IMR-90 (cell line): ENCODE data around the gene MARCKS. TPM values are rescaled to one million over a fixed set of nuclear protein-coding genes. Genes with fewer than 3 reads are reported as not detected.

ENCODE experiments used
- ATAC-seq: fragments of 200-7000 bp; cut with Tn5 transposase; 2 replicates; pipeline ENCODE4 v1.9.1; 2020; ENCODE audit warnings: low read depth, mild to moderate bottlenecking, moderate library complexity
- BruUV-seq: library from RNA; stranded (reverse); fragments of 400-500 nt; replicated peaks from 2 replicates; lab custom pipeline; 2021; lab: Mats Ljungman, UMichigan
- CTCF ChIA-PET: fragments of 300-600 bp; formaldehyde crosslinking; extraction: SDS; loops from one replicate; lab custom pipeline; 2021; ENCODE audit warnings: antibody characterized with exemption; lab: Yijun Ruan, JAX
- POLR2A ChIA-PET: fragments of 300-600 bp; sonication (Branson Sonifier 250); formaldehyde crosslinking; loops from one replicate; lab custom pipeline; 2022; ENCODE audit warnings: antibody characterized with exemption; ENCODE audit not compliant: unreplicated experiment; lab: Charles Lee
- DNase-seq: peaks from one replicate; pipeline ENCODE4 v3.0.0; 2013
- H2AFZ ChIP-seq: replicated peaks from 2 replicates; pipeline ENCODE3; 2013; ENCODE audit warnings: low read length, mild to moderate bottlenecking; ENCODE audit not compliant: poor library complexity
- H2AK5ac ChIP-seq: 2 replicates; pipeline ENCODE4 v1.6.1; 2013; ENCODE audit warnings: low read depth, low read length, inconsistent platforms
- H2AK9ac ChIP-seq: replicated peaks from 2 replicates; pipeline ENCODE3; 2013; ENCODE audit warnings: mild to moderate bottlenecking, low read depth, low read length, moderate library complexity; ENCODE audit not compliant: poor library complexity
- H2BK120ac ChIP-seq: 2 replicates; pipeline ENCODE4 v1.6.1; 2013; ENCODE audit warnings: low read depth, low read length, inconsistent platforms
- H2BK15ac ChIP-seq: 3 replicates; pipeline ENCODE4 v1.6.1; 2013; ENCODE audit warnings: low read depth, low read length, inconsistent platforms
- H2BK20ac ChIP-seq: 2 replicates; pipeline ENCODE4 v1.6.1; 2013; ENCODE audit warnings: low read depth, mild to moderate bottlenecking, inconsistent platforms, low read length, moderate library complexity
- H2BK5ac ChIP-seq: 2 replicates; pipeline ENCODE4 v1.6.1; 2013; ENCODE audit warnings: mild to moderate bottlenecking, low read depth, low read length, inconsistent platforms; ENCODE audit not compliant: poor library complexity, severe bottlenecking
- H3K14ac ChIP-seq: replicated peaks from 2 replicates; pipeline ENCODE4 v1.6.1; 2013; ENCODE audit warnings: low read depth, low read length, inconsistent platforms
- H3K18ac ChIP-seq: 2 replicates; pipeline ENCODE4 v1.6.1; 2013; ENCODE audit warnings: low read depth, low read length, control low read depth
- H3K23ac ChIP-seq: 2 replicates; pipeline ENCODE4 v1.6.1; 2013; ENCODE audit warnings: low read depth, low read length, inconsistent platforms
- H3K27ac ChIP-seq: 2 replicates; pipeline ENCODE4 v1.5.1; 2013; ENCODE audit warnings: mild to moderate bottlenecking, control low read depth, low read length; ENCODE audit not compliant: insufficient read depth
- H3K27me3 ChIP-seq: 2 replicates; pipeline ENCODE4 v1.6.1; 2013; ENCODE audit warnings: low read length; ENCODE audit not compliant: control insufficient read depth, insufficient read depth
- H3K36me3 ChIP-seq: 2 replicates; pipeline ENCODE4 v1.6.1; 2013; ENCODE audit warnings: low read length, mixed read lengths; ENCODE audit not compliant: control insufficient read depth, insufficient read depth
- H3K4ac ChIP-seq: 2 replicates; pipeline ENCODE4 v1.6.1; 2013; ENCODE audit warnings: low read depth, low read length, inconsistent platforms
- H3K4me1 ChIP-seq: 2 replicates; pipeline ENCODE4 v1.6.1; 2013; ENCODE audit warnings: low read length, mixed read lengths; ENCODE audit not compliant: control insufficient read depth, insufficient read depth
- H3K4me2 ChIP-seq: 2 replicates; pipeline ENCODE4 v1.6.1; 2013; ENCODE audit warnings: low read depth, mild to moderate bottlenecking, control low read depth, low read length, moderate library complexity
- H3K4me3 ChIP-seq: 2 replicates; pipeline ENCODE4 v1.5.1; 2013; ENCODE audit warnings: low read depth, mild to moderate bottlenecking, control low read depth, low read length, moderate library complexity; ENCODE audit not compliant: insufficient read depth
- H3K56ac ChIP-seq: 2 replicates; pipeline ENCODE4 v1.6.1; 2013; ENCODE audit warnings: low read length, inconsistent platforms; ENCODE audit not compliant: insufficient read depth; ENCODE audit errors: extremely low read depth
- H3K79me1 ChIP-seq, 2 experiments: 2 replicates each; pipeline ENCODE4 v1.6.1; 2013; ENCODE audit warnings: low read length in 2 of 2, inconsistent platforms in 1 of 2, low read depth in 1 of 2
- H3K9ac ChIP-seq: 2 replicates; pipeline ENCODE4 v1.6.1; 2013; ENCODE audit warnings: low read depth, low read length, control low read depth
- H3K9me1 ChIP-seq: 2 replicates; pipeline ENCODE4 v1.6.1; 2013; ENCODE audit warnings: low read length, inconsistent platforms; ENCODE audit not compliant: insufficient read depth
- H3K9me3 ChIP-seq: 2 replicates; pipeline ENCODE4 v1.6.1; 2013; ENCODE audit warnings: low read length; ENCODE audit not compliant: control insufficient read depth, insufficient read depth
- H4K20me1 ChIP-seq: 2 replicates; pipeline ENCODE4 v1.6.1; 2013; ENCODE audit warnings: low read length, inconsistent platforms; ENCODE audit not compliant: insufficient read depth
- H4K5ac ChIP-seq: 2 replicates; pipeline ENCODE4 v1.6.1; 2013; ENCODE audit warnings: mild to moderate bottlenecking, low read depth, low read length, control low read depth
- H4K8ac ChIP-seq, 2 experiments: 2 replicates each; pipeline ENCODE4 v1.6.1; 2013; ENCODE audit warnings: low read depth in 2 of 2, low read length in 2 of 2, control low read depth in 1 of 2, inconsistent platforms in 1 of 2
- H4K91ac ChIP-seq: 2 replicates; pipeline ENCODE4 v1.6.1; 2013; ENCODE audit warnings: low read depth, low read length, inconsistent platforms; ENCODE audit not compliant: insufficient read depth
- BHLHE40 ChIP-seq: fragments of 150-350 bp; IDR thresholded peaks from 2 replicates; pipeline ENCODE4 v1.6.1; 2016; ENCODE audit warnings: mild to moderate bottlenecking, low read depth, low read length
- CEBPB ChIP-seq: IDR thresholded peaks from 2 replicates; pipeline ENCODE4 v1.6.1; 2012; ENCODE audit warnings: low read depth, low read length, improper control_type of control experiment
- WGBS, 2 experiments: methylation state at CpG; one replicate each; pipeline versions ENCODE4 v1.1.5 to v1.1.7; 2013; ENCODE audit warnings: missing lambda C conversion rate in 2 of 2; ENCODE audit not compliant: insufficient read length in 1 of 2; ENCODE audit errors: extremely low coverage in 2 of 2; 5-methylcytosine and 5-hydroxymethylcytosine counted together
- dilution Hi-C: fragments of 300-500 bp; cut with HindIII; formaldehyde crosslinking; loops from one replicate; pipeline ENCODE4 v1.14.3; 2018; ENCODE audit warnings: low sequenced_read_pairs; ENCODE audit not compliant: unreplicated experiment
- in situ Hi-C: fragments of 300-500 bp; cut with MboI; formaldehyde crosslinking; loops from 3 replicates; pipeline ENCODE4 v1.14.3; 2019; ENCODE audit warnings: low sequenced_read_pairs, inconsistent platforms, mixed read lengths
- intact Hi-C: fragments of 100-400 bp; cut with micrococcal nuclease; formaldehyde crosslinking; loops from 2 replicates; pipeline ENCODE4 v1.10.0; 2022
- polyA plus RNA-seq, 3 experiments: library from polyadenylated mRNA; depleted of rRNA; stranded (reverse); fragments of >200 nt; gene quantifications; 2 replicates each; pipeline ENCODE4 v1.2.3, GENCODE V29; 2012; ENCODE audit warnings: low replicate concordance in 1 of 3
- total RNA-seq: library from RNA; depleted of rRNA; stranded (reverse); fragments of >200 nt; gene quantifications from 2 replicates; pipeline ENCODE4 v1.2.3, GENCODE V29; 2012

Gene MARCKS
- total and polyA plus RNA-seq, 2 of the 4 experiments (the other 2 are of a cell fraction): 34.5 to 40.7 TPM

GRCh38 chr6:113894712-113895674, 37.8 kb downstream of the MARCKS start:
- intact Hi-C loops: no loop called here
- no peak for TF ChIP-seq BHLHE40
- TF ChIP-seq CEBPB: peak; percentile 19; the same call in 1 of the 2 replicates
- no peak overlapping the region for H3K9ac ChIP-seq
- H3K9me1 ChIP-seq: no peaks in the 10 kb centered on the region
- no TSS peak for BruUV-seq
- no peaks in the 10 kb centered on the region for H3K36me3 ChIP-seq
- no peak overlapping the region for H3K4ac ChIP-seq
- 88% methylated on average over 1 of the region's 6 CpGs; no CpG with 5 or more reads in 1 of the 2 experiments for WGBS, 2 experiments
- no peaks in the 10 kb centered on the region for H4K20me1 ChIP-seq
- H3K79me1 ChIP-seq: no peaks in the 10 kb centered on the region
- no peak overlapping the region; a peak in 1 of 4 replicates for H4K8ac ChIP-seq
- H3K27me3 ChIP-seq: no peaks in the 10 kb centered on the region
- dilution Hi-C loops: no loop called here
- ChIA-PET CTCF (no interaction called here), POLR2A (no interaction called here)
- no peak overlapping the region for H3K4me2 ChIP-seq
- no peak overlapping the region for H3K18ac ChIP-seq
- no peak overlapping the region for H2BK120ac ChIP-seq
- no peak overlapping the region for H2AK5ac ChIP-seq
- H4K91ac ChIP-seq: 0 out of 2 replicates have a peak overlapping the region, but pooled peaks have one; percentile 31
- H4K5ac ChIP-seq: no peak overlapping the region
- H3K27ac ChIP-seq: no peak overlapping the region
- H3K4me1 ChIP-seq: peaks cover 2% of the 10 kb centered on the region; the same call in 1 of the 2 replicates
- DNase-seq: peak; percentile 24
- H3K56ac ChIP-seq: no peak overlapping the region
- no peak overlapping the region for H2AK9ac ChIP-seq
- no peak overlapping the region for H2BK5ac ChIP-seq
- no peak overlapping the region for H2AFZ ChIP-seq
- in situ Hi-C loops: no loop called here
- H2BK15ac ChIP-seq: no peak overlapping the region; the same call in 1 of the 3 replicates
- ATAC-seq: no peak
- H3K9me3 ChIP-seq: 0 out of 2 replicates have a peak, but pooled peaks cover 5% of the 10 kb centered on the region
- no peak overlapping the region for H3K4me3 ChIP-seq
- no peak overlapping the region for H2BK20ac ChIP-seq
- 0 out of 2 replicates have a peak overlapping the region, but pooled peaks have one; percentile 15 for H3K23ac ChIP-seq
- H3K14ac ChIP-seq: no peak overlapping the region
